ENCODE data around the gene OSBPL8. TPM values are rescaled to one million over a fixed set of nuclear protein-coding genes. Genes with fewer than 3 reads are reported as not detected.
"Not testable (repeated sequence)": the region's sequence is repeated elsewhere in the genome, so short reads cannot be mapped to it uniquely, and the experiment has no call there.

OSBPL8 gene
- total RNA-seq, 1 donor, result 162 TPM

GRCh38 chr12:76409074-76409473 lies 150.5 kb downstream of the OSBPL8 start:
- no peak overlapping the region for H3K4me3 ChIP-seq (ENCODE audit: low read length)

GRCh38 chr12:76407710-76408109 lies 151.9 kb downstream of the OSBPL8 start:
- no peaks in the 10 kb centered on the region for H3K9me3 ChIP-seq (ENCODE audit: low read depth, low read length)
- no peaks in the 10 kb centered on the region for H3K4me1 ChIP-seq (ENCODE audit: insufficient read depth, low read length)
- no peaks in the 10 kb centered on the region for H3K27me3 ChIP-seq (ENCODE audit: insufficient read depth, low read length)
- H3K4me3 ChIP-seq (ENCODE audit: low read length), result no peak overlapping the region

More at GRCh38 chr12:76409074-76409473, 150.5 kb downstream of the OSBPL8 start:
- Histone ChIP-seq H3K9me3 (ENCODE audit: low read depth, low read length) (no peaks in the 10 kb centered on the region), H3K4me1 (ENCODE audit: insufficient read depth, low read length) (no peaks in the 10 kb centered on the region), H3K27me3 (ENCODE audit: insufficient read depth, low read length) (no peaks in the 10 kb centered on the region)

GRCh38 chr12:76402259-76402658 lies 157.3 kb downstream of the OSBPL8 start:
- H3K4me1 ChIP-seq (ENCODE audit: insufficient read depth, low read length), result no peaks in the 10 kb centered on the region
- H3K4me3 ChIP-seq (ENCODE audit: low read length), result no peak overlapping the region
- no peaks in the 10 kb centered on the region for H3K9me3 ChIP-seq (ENCODE audit: low read depth, low read length)
- H3K27me3 ChIP-seq (ENCODE audit: insufficient read depth, low read length), result no peaks in the 10 kb centered on the region

- no peaks in the 10 kb centered on the region for H3K4me1 ChIP-seq (ENCODE audit: insufficient read depth, low read length)
- no peak overlapping the region for H3K4me3 ChIP-seq (ENCODE audit: low read length)
- H3K9me3 ChIP-seq (ENCODE audit: low read depth, low read length), result no peaks in the 10 kb centered on the region
- H3K27me3 ChIP-seq (ENCODE audit: insufficient read depth, low read length), result no peaks in the 10 kb centered on the region
Measured at GRCh38 chr12:76400136-76400535, 159.4 kb downstream of the OSBPL8 start.

GRCh38 chr12:76399040-76399439 lies 160.5 kb downstream of the OSBPL8 start:
- no peak overlapping the region for H3K4me3 ChIP-seq (ENCODE audit: low read length)
- H3K4me1 ChIP-seq (ENCODE audit: insufficient read depth, low read length), result no peaks in the 10 kb centered on the region
- no peaks in the 10 kb centered on the region for H3K9me3 ChIP-seq (ENCODE audit: low read depth, low read length)
- no peaks in the 10 kb centered on the region for H3K27me3 ChIP-seq (ENCODE audit: insufficient read depth, low read length)

DNA sequence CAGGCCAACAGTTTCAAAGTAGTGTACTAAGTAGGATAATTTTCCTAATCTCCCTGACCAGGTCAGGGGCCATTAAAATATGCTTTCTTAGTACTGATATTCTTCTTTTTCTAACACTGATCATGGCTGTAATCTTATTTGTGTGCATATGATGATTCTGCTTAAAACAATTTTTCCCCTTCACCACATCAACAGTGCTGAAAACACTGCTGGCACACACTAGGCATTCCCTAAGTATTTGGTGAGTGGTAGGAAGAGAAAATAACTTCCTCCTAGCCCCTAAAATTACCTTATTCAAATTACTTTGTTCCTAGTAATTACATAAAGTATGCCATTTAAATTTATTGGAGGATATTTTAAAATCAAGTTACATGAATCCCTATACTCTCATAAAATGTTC lies 161.5 kb downstream of the OSBPL8 start:
- H3K9me3 ChIP-seq (ENCODE audit: low read depth, low read length), result no peaks in the 10 kb centered on the region
- no peak overlapping the region for H3K4me3 ChIP-seq (ENCODE audit: low read length)
- H3K27me3 ChIP-seq (ENCODE audit: insufficient read depth, low read length), result no peaks in the 10 kb centered on the region
- no peaks in the 10 kb centered on the region for H3K4me1 ChIP-seq (ENCODE audit: insufficient read depth, low read length)

DNA sequence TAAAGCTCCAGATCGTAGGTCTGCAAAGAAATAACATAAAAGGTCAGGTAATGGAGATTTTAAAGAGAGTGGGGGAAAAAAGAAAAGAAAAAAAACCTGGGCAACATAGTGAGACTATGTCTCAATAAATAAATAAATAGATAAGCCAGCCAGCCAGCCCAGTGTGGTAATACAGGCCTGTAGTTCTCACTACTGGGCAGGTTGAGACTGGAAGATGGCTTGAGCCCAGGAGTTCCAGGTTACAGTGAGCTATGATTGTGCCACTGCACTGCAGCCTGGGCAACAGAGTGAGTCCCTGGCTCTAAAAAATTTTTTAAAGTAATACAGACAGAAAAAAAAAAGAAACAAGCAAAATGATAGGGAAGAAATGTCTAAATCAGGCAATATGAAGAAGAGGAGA lies 168.1 kb downstream of the OSBPL8 start:
- no peaks in the 10 kb centered on the region for H3K4me1 ChIP-seq (ENCODE audit: insufficient read depth, low read length)
- H3K9me3 ChIP-seq (ENCODE audit: low read depth, low read length), result no peaks in the 10 kb centered on the region
- H3K4me3 ChIP-seq (ENCODE audit: low read length), result no peak overlapping the region
- H3K27me3 ChIP-seq (ENCODE audit: insufficient read depth, low read length), result no peaks in the 10 kb centered on the region

DNA sequence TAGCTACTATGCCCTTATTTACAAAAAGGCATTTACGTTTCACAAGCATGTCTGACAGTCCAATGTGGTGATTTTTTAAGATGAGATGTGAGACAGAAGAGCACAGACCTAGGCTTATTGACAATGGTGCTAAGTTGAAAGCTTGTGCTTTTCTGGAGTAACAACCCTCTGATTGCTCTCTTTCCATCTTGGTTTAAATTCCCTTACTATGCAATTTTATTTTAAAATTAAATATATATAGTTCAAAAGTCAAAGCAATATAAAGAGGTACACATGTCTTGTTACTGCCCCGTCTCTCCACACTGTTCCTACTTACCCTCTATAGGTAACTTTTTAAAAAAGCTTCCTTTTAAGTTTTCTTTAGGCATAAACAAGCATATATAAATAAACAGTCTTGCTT lies 172.0 kb downstream of the OSBPL8 start:
- H3K4me1 ChIP-seq (ENCODE audit: insufficient read depth, low read length), result no peaks in the 10 kb centered on the region
- no peak overlapping the region for H3K4me3 ChIP-seq (ENCODE audit: low read length)
- no peaks in the 10 kb centered on the region for H3K9me3 ChIP-seq (ENCODE audit: low read depth, low read length)
- H3K27me3 ChIP-seq (ENCODE audit: insufficient read depth, low read length), result no peaks in the 10 kb centered on the region

DNA sequence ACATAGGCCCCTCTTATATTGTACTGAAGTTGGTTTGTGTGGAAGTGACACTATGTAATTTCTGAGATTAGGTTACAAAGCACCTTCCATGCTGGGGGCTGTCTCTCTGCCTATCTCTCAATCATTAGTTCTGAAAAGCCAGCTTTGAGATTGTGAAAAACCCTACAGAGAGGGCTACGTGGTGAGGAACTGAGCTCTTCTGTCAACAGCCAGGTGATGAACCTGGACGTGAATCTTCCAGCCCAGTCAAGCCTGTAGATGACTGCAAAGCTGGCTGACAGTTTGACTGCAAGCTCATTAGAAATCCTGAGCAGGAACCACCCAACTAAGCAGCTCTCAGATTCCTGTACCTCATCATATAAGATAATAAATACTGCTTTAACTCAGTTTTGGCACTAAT lies 175.0 kb downstream of the OSBPL8 start:
- H3K9me3 ChIP-seq (ENCODE audit: low read depth, low read length), result no peaks in the 10 kb centered on the region
- no peaks in the 10 kb centered on the region for H3K4me1 ChIP-seq (ENCODE audit: insufficient read depth, low read length)
- no peaks in the 10 kb centered on the region for H3K27me3 ChIP-seq (ENCODE audit: insufficient read depth, low read length)
- no peak overlapping the region for H3K4me3 ChIP-seq (ENCODE audit: low read length)

DNA sequence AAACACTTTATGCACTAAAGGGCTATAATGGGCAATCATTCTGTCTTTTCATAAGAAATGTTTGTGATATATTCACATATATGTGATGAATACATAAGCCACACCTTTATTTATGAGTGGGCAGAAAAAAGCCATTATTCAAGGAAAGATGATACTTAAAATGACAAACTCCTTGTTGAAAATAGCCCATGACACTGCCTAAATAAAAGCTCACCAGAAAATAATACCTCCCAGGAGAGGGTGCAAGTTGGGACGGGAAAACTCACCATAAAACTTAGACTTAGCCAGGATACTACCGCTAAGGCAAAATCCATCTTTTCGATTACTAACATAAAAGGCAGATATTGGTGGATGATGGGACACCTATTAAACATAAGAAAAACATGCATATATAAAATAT lies 175.6 kb downstream of the OSBPL8 start:
- no peaks in the 10 kb centered on the region for H3K9me3 ChIP-seq (ENCODE audit: low read depth, low read length)
- H3K4me3 ChIP-seq (ENCODE audit: low read length), result no peak overlapping the region
- no peaks in the 10 kb centered on the region for H3K4me1 ChIP-seq (ENCODE audit: insufficient read depth, low read length)
- no peaks in the 10 kb centered on the region for H3K27me3 ChIP-seq (ENCODE audit: insufficient read depth, low read length)

- H3K4me3 ChIP-seq (ENCODE audit: low read length), result no peak overlapping the region
- no peaks in the 10 kb centered on the region for H3K4me1 ChIP-seq (ENCODE audit: insufficient read depth, low read length)
- no peaks in the 10 kb centered on the region for H3K9me3 ChIP-seq (ENCODE audit: low read depth, low read length)
- H3K27me3 ChIP-seq (ENCODE audit: insufficient read depth, low read length), result no peaks in the 10 kb centered on the region
Measured at GRCh38 chr12:76379261-76379660, 180.3 kb downstream of the OSBPL8 start.

DNA sequence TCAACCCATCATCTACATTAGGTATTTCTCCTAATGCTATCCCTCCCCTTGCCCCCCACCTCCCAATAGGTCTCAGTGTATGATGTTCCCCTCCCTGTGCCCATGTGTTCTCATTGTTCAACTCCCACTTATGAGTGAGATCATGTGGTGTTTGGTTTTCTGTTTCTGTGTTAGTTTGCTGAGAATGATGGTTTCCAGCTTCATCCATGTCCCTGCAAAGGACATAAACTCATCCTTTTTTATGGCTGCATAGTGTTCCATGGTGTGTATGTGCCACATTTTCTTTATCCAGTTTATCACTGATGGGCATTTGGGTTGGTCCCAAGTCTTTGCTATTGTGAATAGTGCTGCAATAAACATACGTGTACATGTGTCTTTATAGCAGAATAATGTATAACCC lies 182.7 kb downstream of the OSBPL8 start:
- H3K4me3 ChIP-seq (ENCODE audit: low read length); H3K4me1 ChIP-seq (ENCODE audit: insufficient read depth, low read length); H3K27me3 ChIP-seq (ENCODE audit: insufficient read depth, low read length); H3K9me3 ChIP-seq (ENCODE audit: low read depth, low read length): not testable (repeated sequence)

DNA sequence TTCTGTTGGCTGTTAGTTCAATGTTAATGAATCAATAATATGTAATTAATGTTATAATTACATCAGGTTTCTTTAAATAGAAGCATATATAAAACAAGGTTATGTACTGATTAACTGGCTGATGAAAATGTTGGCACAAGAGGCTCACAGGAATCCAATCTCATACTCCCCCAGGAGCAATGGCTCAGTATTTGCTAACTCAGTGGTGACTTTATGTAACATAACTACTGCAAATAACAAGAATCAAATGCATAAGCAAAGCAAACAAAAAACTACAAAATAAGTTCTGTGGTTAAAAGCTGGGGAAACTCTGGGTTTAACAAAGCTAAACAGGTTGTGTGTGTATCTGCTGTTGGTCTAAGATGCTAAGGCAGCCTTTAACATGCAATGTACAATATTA lies 183.6 kb downstream of the OSBPL8 start:
- Histone ChIP-seq H3K27me3 (ENCODE audit: insufficient read depth, low read length) (no peaks in the 10 kb centered on the region), H3K4me1 (ENCODE audit: insufficient read depth, low read length) (no peaks in the 10 kb centered on the region), H3K9me3 (ENCODE audit: low read depth, low read length) (no peaks in the 10 kb centered on the region), H3K4me3 (ENCODE audit: low read length) (no peak overlapping the region)

GRCh38 chr12:76375470-76375869 lies 184.1 kb downstream of the OSBPL8 start:
- H3K27me3 ChIP-seq (ENCODE audit: insufficient read depth, low read length), result no peaks in the 10 kb centered on the region
- H3K9me3 ChIP-seq (ENCODE audit: low read depth, low read length), result no peaks in the 10 kb centered on the region
- H3K4me3 ChIP-seq (ENCODE audit: low read length), result no peak overlapping the region
- no peaks in the 10 kb centered on the region for H3K4me1 ChIP-seq (ENCODE audit: insufficient read depth, low read length)

GRCh38 chr12:76374386-76375020 lies 185.1 kb downstream of the OSBPL8 start:
- no peaks in the 10 kb centered on the region for H3K27me3 ChIP-seq (ENCODE audit: insufficient read depth, low read length)
- no peaks in the 10 kb centered on the region for H3K9me3 ChIP-seq (ENCODE audit: low read depth, low read length)
- no peak overlapping the region for H3K4me3 ChIP-seq (ENCODE audit: low read length)
- H3K4me1 ChIP-seq (ENCODE audit: insufficient read depth, low read length), result no peaks in the 10 kb centered on the region

GRCh38 chr12:76368230-76368629 lies 191.3 kb downstream of the OSBPL8 start:
- Histone ChIP-seq H3K9me3 (ENCODE audit: low read depth, low read length) (no peaks in the 10 kb centered on the region), H3K4me3 (ENCODE audit: low read length) (no peak overlapping the region), H3K27me3 (ENCODE audit: insufficient read depth, low read length) (no peaks in the 10 kb centered on the region), H3K4me1 (ENCODE audit: insufficient read depth, low read length) (no peaks in the 10 kb centered on the region)
